ENCODE results near the gene FCER2.

- TF ChIP-seq, protein P1, sequence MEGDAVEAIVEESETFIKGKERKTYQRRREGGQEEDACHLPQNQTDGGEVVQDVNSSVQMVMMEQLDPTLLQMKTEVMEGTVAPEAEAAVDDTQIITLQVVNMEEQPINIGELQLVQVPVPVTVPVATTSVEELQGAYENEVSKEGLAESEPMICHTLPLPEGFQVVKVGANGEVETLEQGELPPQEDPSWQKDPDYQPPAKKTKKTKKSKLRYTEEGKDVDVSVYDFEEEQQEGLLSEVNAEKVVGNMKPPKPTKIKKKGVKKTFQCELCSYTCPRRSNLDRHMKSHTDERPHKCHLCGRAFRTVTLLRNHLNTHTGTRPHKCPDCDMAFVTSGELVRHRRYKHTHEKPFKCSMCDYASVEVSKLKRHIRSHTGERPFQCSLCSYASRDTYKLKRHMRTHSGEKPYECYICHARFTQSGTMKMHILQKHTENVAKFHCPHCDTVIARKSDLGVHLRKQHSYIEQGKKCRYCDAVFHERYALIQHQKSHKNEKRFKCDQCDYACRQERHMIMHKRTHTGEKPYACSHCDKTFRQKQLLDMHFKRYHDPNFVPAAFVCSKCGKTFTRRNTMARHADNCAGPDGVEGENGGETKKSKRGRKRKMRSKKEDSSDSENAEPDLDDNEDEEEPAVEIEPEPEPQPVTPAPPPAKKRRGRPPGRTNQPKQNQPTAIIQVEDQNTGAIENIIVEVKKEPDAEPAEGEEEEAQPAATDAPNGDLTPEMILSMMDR (IDR thresholded peaks at IDR 0.05) = no peak
- TF ChIP-seq, protein P2, sequence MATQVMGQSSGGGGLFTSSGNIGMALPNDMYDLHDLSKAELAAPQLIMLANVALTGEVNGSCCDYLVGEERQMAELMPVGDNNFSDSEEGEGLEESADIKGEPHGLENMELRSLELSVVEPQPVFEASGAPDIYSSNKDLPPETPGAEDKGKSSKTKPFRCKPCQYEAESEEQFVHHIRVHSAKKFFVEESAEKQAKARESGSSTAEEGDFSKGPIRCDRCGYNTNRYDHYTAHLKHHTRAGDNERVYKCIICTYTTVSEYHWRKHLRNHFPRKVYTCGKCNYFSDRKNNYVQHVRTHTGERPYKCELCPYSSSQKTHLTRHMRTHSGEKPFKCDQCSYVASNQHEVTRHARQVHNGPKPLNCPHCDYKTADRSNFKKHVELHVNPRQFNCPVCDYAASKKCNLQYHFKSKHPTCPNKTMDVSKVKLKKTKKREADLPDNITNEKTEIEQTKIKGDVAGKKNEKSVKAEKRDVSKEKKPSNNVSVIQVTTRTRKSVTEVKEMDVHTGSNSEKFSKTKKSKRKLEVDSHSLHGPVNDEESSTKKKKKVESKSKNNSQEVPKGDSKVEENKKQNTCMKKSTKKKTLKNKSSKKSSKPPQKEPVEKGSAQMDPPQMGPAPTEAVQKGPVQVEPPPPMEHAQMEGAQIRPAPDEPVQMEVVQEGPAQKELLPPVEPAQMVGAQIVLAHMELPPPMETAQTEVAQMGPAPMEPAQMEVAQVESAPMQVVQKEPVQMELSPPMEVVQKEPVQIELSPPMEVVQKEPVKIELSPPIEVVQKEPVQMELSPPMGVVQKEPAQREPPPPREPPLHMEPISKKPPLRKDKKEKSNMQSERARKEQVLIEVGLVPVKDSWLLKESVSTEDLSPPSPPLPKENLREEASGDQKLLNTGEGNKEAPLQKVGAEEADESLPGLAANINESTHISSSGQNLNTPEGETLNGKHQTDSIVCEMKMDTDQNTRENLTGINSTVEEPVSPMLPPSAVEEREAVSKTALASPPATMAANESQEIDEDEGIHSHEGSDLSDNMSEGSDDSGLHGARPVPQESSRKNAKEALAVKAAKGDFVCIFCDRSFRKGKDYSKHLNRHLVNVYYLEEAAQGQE (IDR thresholded peaks at IDR 0.05; ENCODE audit: insufficient read depth in 1 of 2, low read depth in 2 of 2, low read length in 1 of 2) = no peak
- TF ChIP-seq TCF7L2 (IDR thresholded peaks at IDR 0.05; ENCODE audit: low read depth, low read length) (no peak), POLR2AphosphoS5 (IDR thresholded peaks at IDR 0.05; ENCODE audit: low read depth, low read length) (no peak), SIN3A (IDR thresholded peaks at IDR 0.05; ENCODE audit: borderline replicate concordance, insufficient read depth, low read depth, low read length) (no peak)
These were observed 29.7 kb upstream of the FCER2 start for GRCh38 chr19:7731615-7732014.
